Measurements from ENCODE around the gene CCDC141. TPM values are rescaled to one million over a fixed set of nuclear protein-coding genes. Genes with fewer than 3 reads are reported as not detected.

CCDC141 gene
- polyA plus RNA-seq, 3 donors = 0.12 to 0.83 (median 0.41) TPM

- peak in 1 of 3 donors; percentile 8 for DNase-seq (ENCODE audit: low read depth in 3 of 3, low spot score in 2 of 3)
Observed at GRCh38 chr2:178796079-178796677, 253.8 kb downstream of the CCDC141 start.

GRCh38 chr2:178787934-178788333, 262.0 kb downstream of the CCDC141 start:
- no peak for DNase-seq (ENCODE audit: low read depth in 3 of 3, low spot score in 2 of 3)

- DNase-seq (ENCODE audit: low read depth in 3 of 3, low spot score in 2 of 3) = no peak
Observed at GRCh38 chr2:178787155-178787554, 262.8 kb downstream of the CCDC141 start.

- no peak for DNase-seq (ENCODE audit: low read depth in 3 of 3, low spot score in 2 of 3)
Observed at GRCh38 chr2:178783889-178784288, 266.0 kb downstream of the CCDC141 start.

- DNase-seq (ENCODE audit: low read depth in 3 of 3, low spot score in 2 of 3) = no peak
Observed at GRCh38 chr2:178782236-178782635, 267.7 kb downstream of the CCDC141 start.

Other genes with a start within 250 kb of the CCDC141 start
- 1 to 10 TPM in 2 of 3 donors, under 1 TPM in 1; 0.99 to 1.4 (median 1.0) TPM for gene TTN, start 242.7 kb downstream of the CCDC141 start, polyA plus RNA-seq (ENCODE audit: insufficient read length in 3 of 3)
- 10 to 100 TPM; 83.2 to 98.1 (median 85.7) TPM for gene SESTD1, start 214.7 kb upstream of the CCDC141 start, polyA plus RNA-seq (ENCODE audit: insufficient read length in 3 of 3)